PC-3 (cell line): ENCODE results near the gene KBTBD7. TPM values are rescaled to one million over a fixed set of nuclear protein-coding genes. Genes with fewer than 3 reads are reported as not detected.

Experiments used
- ATAC-seq: fragments of 200-7000 bp; cut with Tn5 transposase; 2 replicates; pipeline ENCODE4 v1.9.1; 2020; ENCODE audit warnings: mild to moderate bottlenecking, moderate library complexity
- BruUV-seq: library from RNA; stranded (reverse); fragments of 400-500 nt; replicated peaks from 2 replicates; lab custom pipeline; 2021; lab: Mats Ljungman, UMichigan
- CTCF ChIA-PET: fragments of 300-600 bp; sonication (Branson Sonifier 250); formaldehyde crosslinking; loops from one replicate; lab custom pipeline; 2022; ENCODE audit warnings: antibody characterized with exemption; lab: Charles Lee
- POLR2A ChIA-PET: fragments of 300-600 bp; sonication (Branson Sonifier 250); formaldehyde crosslinking; loops from one replicate; lab custom pipeline; 2022; ENCODE audit warnings: antibody characterized with exemption; ENCODE audit not compliant: unreplicated experiment; lab: Charles Lee
- DNase-seq: peaks from one replicate; pipeline ENCODE4 v3.0.0-alpha.2; 2015
- H2AFZ ChIP-seq: fragments of 300-600 bp; sonication (generic); 2 replicates; pipeline ENCODE4 v1.6.0; 2016; ENCODE audit warnings: antibody characterized with exemption, low read length
- H3F3A ChIP-seq: fragments of 300-600 bp; sonication (generic); one replicate; pipeline ENCODE4 v1.6.0; 2017; ENCODE audit warnings: antibody characterized with exemption, low read length, control low read depth, mild to moderate bottlenecking; ENCODE audit not compliant: unreplicated experiment
- H3K27ac ChIP-seq: fragments of 300-600 bp; sonication (generic); 2 replicates; pipeline ENCODE4 v1.5.1; 2016; ENCODE audit warnings: mild to moderate bottlenecking, low read length
- H3K27me3 ChIP-seq: fragments of 300-600 bp; sonication (generic); 2 replicates; pipeline ENCODE4 v1.6.1; 2016; ENCODE audit warnings: low read length, mixed read lengths
- H3K36me3 ChIP-seq: fragments of 300-600 bp; sonication (generic); 2 replicates; pipeline ENCODE4 v1.6.1; 2016; ENCODE audit warnings: low read depth, mixed run types, low read length, mixed read lengths
- H3K4me1 ChIP-seq: fragments of 300-600 bp; sonication (generic); 2 replicates; pipeline ENCODE4 v1.5.1; 2016; ENCODE audit warnings: low read length; ENCODE audit not compliant: insufficient read depth
- H3K4me2 ChIP-seq: fragments of 300-600 bp; sonication (generic); 2 replicates; pipeline ENCODE4 v1.6.0; 2016; ENCODE audit warnings: low read length
- H3K4me3 ChIP-seq: fragments of 300-600 bp; sonication (generic); 2 replicates; pipeline ENCODE4 v1.5.1; 2016; ENCODE audit warnings: mild to moderate bottlenecking, low read length, mixed read lengths
- H3K79me2 ChIP-seq: fragments of 300-600 bp; sonication (generic); 2 replicates; pipeline ENCODE4 v1.6.1; 2017; ENCODE audit warnings: low read length, mixed read lengths
- H3K9ac ChIP-seq: fragments of 300-600 bp; sonication (generic); 2 replicates; pipeline ENCODE4 v1.6.0; 2016; ENCODE audit warnings: mild to moderate bottlenecking, low read length
- H3K9me2 ChIP-seq: fragments of 300-600 bp; sonication (generic); replicated peaks from 2 replicates; pipeline ENCODE4 v1.6.1; 2016; ENCODE audit warnings: mixed run types, low read length, mixed read lengths
- H3K9me3 ChIP-seq: fragments of 300-600 bp; sonication (generic); 2 replicates; pipeline ENCODE4 v1.6.1; 2016; ENCODE audit warnings: low read length, mixed read lengths
- H4K20me1 ChIP-seq: fragments of 300-600 bp; sonication (generic); 2 replicates; pipeline ENCODE4 v1.6.1; 2016; ENCODE audit warnings: low read length, mixed read lengths
- CTCF ChIP-seq: fragments of 300-600 bp; sonication (generic); conservative IDR thresholded peaks from 2 replicates; pipeline ENCODE4 v1.5.1; 2017; ENCODE audit warnings: antibody characterized with exemption, low read depth, mild to moderate bottlenecking, low read length
- EZH2 ChIP-seq: fragments of 300-600 bp; sonication (generic); IDR thresholded peaks from one replicate; pipeline ENCODE4 v1.6.1; 2017; ENCODE audit warnings: antibody characterized with exemption, mild to moderate bottlenecking, low read length; ENCODE audit not compliant: unreplicated experiment
- EZH2phosphoT487 ChIP-seq: fragments of 300-600 bp; sonication (generic); IDR thresholded peaks from 2 replicates; pipeline ENCODE4 v1.6.1; 2018; ENCODE audit warnings: mild to moderate bottlenecking, antibody characterized with exemption, low read length, borderline replicate concordance
- intact Hi-C: fragments of 100-400 bp; cut with micrococcal nuclease; formaldehyde crosslinking; loops from 2 replicates; pipeline ENCODE4 v1.9.0; 2023
- total RNA-seq: library from RNA; depleted of rRNA; stranded (reverse); fragments of >200 nt; gene quantifications from 2 replicates; pipeline ENCODE4 v1.2.3, GENCODE V29; 2014

The KBTBD7 gene
- total RNA-seq, 1 experiment from 2014 or later: 1.6 TPM

- intact Hi-C loops: no loop called here
- H3K4me1 ChIP-seq: no peaks in the 10 kb centered on the region
- no peak overlapping the region for H3K27ac ChIP-seq
- H3K4me2 ChIP-seq: no peak overlapping the region
- H3K9ac ChIP-seq: no peak overlapping the region
- DNase-seq: no peak
- no TSS peak for BruUV-seq
- ChIA-PET POLR2A (interaction anchor here (0.7 kb wide), 1 partner anchor 903 kb away, joined by 4 read pairs; no protein-coding TSS in a partner anchor), CTCF (no interaction called here)
- H2AFZ ChIP-seq: no peak overlapping the region
- no peaks in the 10 kb centered on the region for H3K9me2 ChIP-seq
- H3K9me3 ChIP-seq: no peaks in the 10 kb centered on the region
- no peak overlapping the region for H3K4me3 ChIP-seq
- no peaks in the 10 kb centered on the region for H3K27me3 ChIP-seq
- H3F3A ChIP-seq: no peaks in the 10 kb centered on the region
- TF ChIP-seq EZH2: no peak
- no peak for TF ChIP-seq EZH2phosphoT487
- H3K36me3 ChIP-seq: no peaks in the 10 kb centered on the region
- no peaks in the 10 kb centered on the region for H3K79me2 ChIP-seq
- ATAC-seq: no peak
- H4K20me1 ChIP-seq: no peaks in the 10 kb centered on the region
Measured at GRCh38 chr13:41236369-41236768, 42.0 kb upstream of the KBTBD7 start.

- Histone ChIP-seq H3K9ac (no peak overlapping the region), H3K9me2 (no peaks in the 10 kb centered on the region), H3K27me3 (no peaks in the 10 kb centered on the region), H3K27ac (no peak overlapping the region), H3K79me2 (no peaks in the 10 kb centered on the region), H3F3A (no peaks in the 10 kb centered on the region), H3K4me3 (no peak overlapping the region), H3K4me1 (no peaks in the 10 kb centered on the region), H2AFZ (no peak overlapping the region), H4K20me1 (no peaks in the 10 kb centered on the region), H3K36me3 (no peaks in the 10 kb centered on the region), H3K4me2 (no peak overlapping the region), H3K9me3 (no peaks in the 10 kb centered on the region)
- ATAC-seq (no peak), DNase-seq (no peak)
- no TSS peak for BruUV-seq
- TF ChIP-seq EZH2phosphoT487 (no peak), EZH2 (no peak), CTCF (no peak)
- intact Hi-C loops: no loop called here
- POLR2A ChIA-PET: no interaction called here
- CTCF ChIA-PET: interaction anchor here (0.5 kb wide), 1 partner anchor 1863 kb away, joined by 3 read pairs; no protein-coding TSS in a partner anchor
Measured at GRCh38 chr13:41232578-41233480, 38.5 kb upstream of the KBTBD7 start.

GRCh38 chr13:41231786-41232185 is 37.4 kb upstream of the KBTBD7 start:
- Histone ChIP-seq H3K27ac (no peak overlapping the region), H3K79me2 (no peaks in the 10 kb centered on the region), H3K9ac (no peak overlapping the region), H3K9me3 (no peaks in the 10 kb centered on the region), H3K27me3 (no peaks in the 10 kb centered on the region), H3K4me2 (no peak overlapping the region), H3K4me1 (no peaks in the 10 kb centered on the region), H3K36me3 (no peaks in the 10 kb centered on the region), H3F3A (no peaks in the 10 kb centered on the region), H2AFZ (no peak overlapping the region), H4K20me1 (no peaks in the 10 kb centered on the region), H3K9me2 (no peaks in the 10 kb centered on the region), H3K4me3 (no peak overlapping the region)
- CTCF ChIA-PET: no interaction called here
- intact Hi-C loops: no loop called here
- BruUV-seq: no TSS peak
- POLR2A ChIA-PET: interaction anchor here (0.6 kb wide), 1 partner anchor 9 kb away, joined by 3 read pairs; no protein-coding TSS in a partner anchor
- ATAC-seq (no peak), DNase-seq (no peak)
- no peak for TF ChIP-seq CTCF
- TF ChIP-seq EZH2phosphoT487: no peak
- no peak for TF ChIP-seq EZH2
